OCI-LY1 (cell line): ENCODE data around the gene COL25A1.
"Not testable (repeated sequence)": the region's sequence is repeated elsewhere in the genome, so short reads cannot be mapped to it uniquely, and the experiment has no call there.

Source experiments
- H2AFZ ChIP-seq: fragments of 200-600 bp; sonication (generic), shearing (Covaris generic); 2 replicates; pipeline ENCODE4 v1.6.0; 2014; ENCODE audit warnings: antibody characterized with exemption, mild to moderate bottlenecking, low read length
- H3F3A ChIP-seq: fragments of 200-600 bp; sonication (generic), shearing (Covaris generic); 2 replicates; pipeline ENCODE4 v1.6.0; 2014; ENCODE audit warnings: mild to moderate bottlenecking, antibody characterized with exemption, low read length, moderate library complexity; ENCODE audit not compliant: insufficient read depth
- H3K27ac ChIP-seq: fragments of 200-600 bp; sonication (generic); 2 replicates; pipeline ENCODE4 v1.5.1; 2014; ENCODE audit warnings: low read length, mixed run types, mild to moderate bottlenecking, low read depth; ENCODE audit not compliant: poor library complexity, severe bottlenecking
- H3K27me3 ChIP-seq: fragments of 200-600 bp; sonication (generic); 2 replicates; pipeline ENCODE4 v1.6.0; 2014; ENCODE audit warnings: antibody characterized with exemption, mild to moderate bottlenecking, low read length, moderate library complexity; ENCODE audit not compliant: insufficient read depth
- H3K36me3 ChIP-seq: fragments of 200-600 bp; sonication (generic); 2 replicates; pipeline ENCODE4 v1.6.1; 2014; ENCODE audit warnings: mild to moderate bottlenecking, antibody characterized with exemption, low read length, moderate library complexity, mixed read lengths; ENCODE audit not compliant: insufficient read depth
- H3K4me1 ChIP-seq: fragments of 200-600 bp; sonication (generic); 2 replicates; pipeline ENCODE4 v1.5.1; 2014; ENCODE audit warnings: mild to moderate bottlenecking, low read length, moderate library complexity; ENCODE audit not compliant: insufficient read depth, severe bottlenecking
- H3K4me2 ChIP-seq: fragments of 200-600 bp; sonication (generic), shearing (Covaris generic); 2 replicates; pipeline ENCODE4 v1.6.1; 2014; ENCODE audit warnings: low read length
- H3K4me3 ChIP-seq: fragments of 200-600 bp; sonication (generic); 2 replicates; pipeline ENCODE4 v1.5.1; 2014; ENCODE audit warnings: low read length, low read depth, mild to moderate bottlenecking, mixed read lengths; ENCODE audit not compliant: poor library complexity, severe bottlenecking
- H3K79me2 ChIP-seq: fragments of 200-600 bp; shearing (Covaris generic); 2 replicates; pipeline ENCODE4 v1.6.1; 2016; ENCODE audit warnings: mixed run types, low read length, mixed read lengths; ENCODE audit not compliant: insufficient read depth
- H3K9ac ChIP-seq: fragments of 200-600 bp; sonication (generic), shearing (Covaris generic); 2 replicates; pipeline ENCODE4 v1.6.1; 2014; ENCODE audit warnings: mild to moderate bottlenecking, low read length, mixed read lengths
- H3K9me2 ChIP-seq: fragments of 200-600 bp; sonication (generic), shearing (Covaris generic); 2 replicates; pipeline ENCODE4 v1.6.1; 2014; ENCODE audit warnings: low read depth, mild to moderate bottlenecking, low read length, mixed read lengths
- H3K9me3 ChIP-seq: fragments of 200-600 bp; shearing (Covaris generic); 2 replicates; pipeline ENCODE4 v1.6.1; 2014; ENCODE audit warnings: low read length, mixed read lengths
- H4K20me1 ChIP-seq: fragments of 200-600 bp; sonication (generic), shearing (Covaris generic); 2 replicates; pipeline ENCODE4 v1.6.0; 2016; ENCODE audit warnings: mild to moderate bottlenecking, low read length; ENCODE audit not compliant: insufficient read depth
- EZH2 ChIP-seq: fragments of 200-600 bp; sonication (generic), shearing (Covaris generic); IDR thresholded peaks from 2 replicates; pipeline ENCODE4 v1.8.0; 2017; ENCODE audit warnings: borderline replicate concordance, mixed run types, mild to moderate bottlenecking, antibody characterized with exemption, low read length, moderate library complexity, mixed read lengths
- TF ChIP-seq, protein P1 (sequence below): fragments of 200-600 bp; sonication (generic), shearing (Covaris generic); IDR thresholded peaks from 2 replicates; pipeline ENCODE4 v1.5.1; 2017; ENCODE audit warnings: mild to moderate bottlenecking, antibody characterized with exemption, low read length, moderate library complexity, mixed read lengths

COL25A1 gene

GRCh38 chr4:109072595-109072994 is 229.9 kb downstream of the COL25A1 start:
- Histone ChIP-seq H3K79me2 (no peaks in the 10 kb centered on the region), H2AFZ (no peak overlapping the region), H3K9me3 (no peaks in the 10 kb centered on the region), H3K4me2 (no peak overlapping the region), H4K20me1 (no peaks in the 10 kb centered on the region), H3K27me3 (no peaks in the 10 kb centered on the region), H3K9ac (no peak overlapping the region), H3F3A (no peaks in the 10 kb centered on the region), H3K9me2 (no peaks in the 10 kb centered on the region), H3K4me3 (no peak overlapping the region), H3K4me1 (no peaks in the 10 kb centered on the region), H3K27ac (no peak overlapping the region), H3K36me3 (no peaks in the 10 kb centered on the region)
- TF ChIP-seq, protein P1, sequence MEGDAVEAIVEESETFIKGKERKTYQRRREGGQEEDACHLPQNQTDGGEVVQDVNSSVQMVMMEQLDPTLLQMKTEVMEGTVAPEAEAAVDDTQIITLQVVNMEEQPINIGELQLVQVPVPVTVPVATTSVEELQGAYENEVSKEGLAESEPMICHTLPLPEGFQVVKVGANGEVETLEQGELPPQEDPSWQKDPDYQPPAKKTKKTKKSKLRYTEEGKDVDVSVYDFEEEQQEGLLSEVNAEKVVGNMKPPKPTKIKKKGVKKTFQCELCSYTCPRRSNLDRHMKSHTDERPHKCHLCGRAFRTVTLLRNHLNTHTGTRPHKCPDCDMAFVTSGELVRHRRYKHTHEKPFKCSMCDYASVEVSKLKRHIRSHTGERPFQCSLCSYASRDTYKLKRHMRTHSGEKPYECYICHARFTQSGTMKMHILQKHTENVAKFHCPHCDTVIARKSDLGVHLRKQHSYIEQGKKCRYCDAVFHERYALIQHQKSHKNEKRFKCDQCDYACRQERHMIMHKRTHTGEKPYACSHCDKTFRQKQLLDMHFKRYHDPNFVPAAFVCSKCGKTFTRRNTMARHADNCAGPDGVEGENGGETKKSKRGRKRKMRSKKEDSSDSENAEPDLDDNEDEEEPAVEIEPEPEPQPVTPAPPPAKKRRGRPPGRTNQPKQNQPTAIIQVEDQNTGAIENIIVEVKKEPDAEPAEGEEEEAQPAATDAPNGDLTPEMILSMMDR: no peak
- no peak for TF ChIP-seq EZH2

GRCh38 chr4:109070677-109071076 is 231.8 kb downstream of the COL25A1 start:
- H3K4me1 ChIP-seq, H3K36me3 ChIP-seq, H3K4me2 ChIP-seq, H4K20me1 ChIP-seq, H3K79me2 ChIP-seq, H3K9me2 ChIP-seq, H3K27ac ChIP-seq, H2AFZ ChIP-seq, H3K4me3 ChIP-seq, H3K27me3 ChIP-seq, H3F3A ChIP-seq, H3K9me3 ChIP-seq, H3K9ac ChIP-seq: not testable (repeated sequence)

- H3K4me1 ChIP-seq: no peaks in the 10 kb centered on the region
- no peak overlapping the region for H3K4me2 ChIP-seq
- no peak overlapping the region for H2AFZ ChIP-seq
- H3F3A ChIP-seq: no peaks in the 10 kb centered on the region
- no peaks in the 10 kb centered on the region for H3K79me2 ChIP-seq
- no peaks in the 10 kb centered on the region for H3K27me3 ChIP-seq
- H3K4me3 ChIP-seq: no peak overlapping the region
- no peak overlapping the region for H3K27ac ChIP-seq
- H4K20me1 ChIP-seq: no peaks in the 10 kb centered on the region
- no peak overlapping the region for H3K9ac ChIP-seq
- no peak for TF ChIP-seq EZH2
- TF ChIP-seq, protein P1: no peak
- H3K9me3 ChIP-seq: no peaks in the 10 kb centered on the region
- no peaks in the 10 kb centered on the region for H3K9me2 ChIP-seq
- no peaks in the 10 kb centered on the region for H3K36me3 ChIP-seq
These were observed 234.8 kb downstream of the COL25A1 start for GRCh38 chr4:109067508-109068235.

DNA sequence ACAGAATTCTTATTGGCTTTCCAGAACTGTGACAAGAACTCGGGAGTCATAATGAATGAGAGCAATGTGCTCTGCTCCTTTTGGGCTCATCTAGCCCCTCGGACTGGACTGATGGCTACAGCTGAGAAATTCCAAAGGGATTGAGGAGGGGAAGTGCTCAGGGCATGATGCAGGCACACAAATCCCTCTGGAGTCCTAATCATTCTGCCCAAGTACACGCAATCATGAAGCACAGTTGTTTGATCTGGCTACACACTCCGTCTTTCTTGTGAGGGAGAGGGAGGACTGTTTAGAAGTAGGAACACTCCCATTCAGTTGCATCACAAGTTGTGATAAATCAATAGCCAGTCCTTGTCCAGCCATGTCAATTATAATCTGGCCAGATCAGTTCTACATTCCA is 237.5 kb downstream of the COL25A1 start:
- TF ChIP-seq EZH2: no peak
- TF ChIP-seq, protein P1: no peak
- Histone ChIP-seq H3K79me2 (no peaks in the 10 kb centered on the region), H2AFZ (no peak overlapping the region), H3K36me3 (no peaks in the 10 kb centered on the region), H3K9ac (no peak overlapping the region), H3K27ac (no peak overlapping the region), H3F3A (no peaks in the 10 kb centered on the region), H3K9me3 (no peaks in the 10 kb centered on the region), H3K27me3 (no peaks in the 10 kb centered on the region), H3K4me1 (no peaks in the 10 kb centered on the region), H3K9me2 (no peaks in the 10 kb centered on the region), H3K4me3 (no peak overlapping the region), H3K4me2 (no peak overlapping the region), H4K20me1 (no peaks in the 10 kb centered on the region)
